GM21576 (cell line): ENCODE results near the gene ZNF367.
"Not testable (repeated sequence)": the region's sequence is repeated elsewhere in the genome, so short reads cannot be mapped to it uniquely, and the experiment has no call there.

ENCODE experiments used
- ATAC-seq: cut with Tn5 transposase; IDR thresholded peaks from one replicate; pipeline ENCODE4 v1.9.1; 2021; ENCODE audit warnings: mild to moderate bottlenecking, moderate library complexity; ENCODE audit not compliant: unreplicated experiment

ZNF367 gene

DNA sequence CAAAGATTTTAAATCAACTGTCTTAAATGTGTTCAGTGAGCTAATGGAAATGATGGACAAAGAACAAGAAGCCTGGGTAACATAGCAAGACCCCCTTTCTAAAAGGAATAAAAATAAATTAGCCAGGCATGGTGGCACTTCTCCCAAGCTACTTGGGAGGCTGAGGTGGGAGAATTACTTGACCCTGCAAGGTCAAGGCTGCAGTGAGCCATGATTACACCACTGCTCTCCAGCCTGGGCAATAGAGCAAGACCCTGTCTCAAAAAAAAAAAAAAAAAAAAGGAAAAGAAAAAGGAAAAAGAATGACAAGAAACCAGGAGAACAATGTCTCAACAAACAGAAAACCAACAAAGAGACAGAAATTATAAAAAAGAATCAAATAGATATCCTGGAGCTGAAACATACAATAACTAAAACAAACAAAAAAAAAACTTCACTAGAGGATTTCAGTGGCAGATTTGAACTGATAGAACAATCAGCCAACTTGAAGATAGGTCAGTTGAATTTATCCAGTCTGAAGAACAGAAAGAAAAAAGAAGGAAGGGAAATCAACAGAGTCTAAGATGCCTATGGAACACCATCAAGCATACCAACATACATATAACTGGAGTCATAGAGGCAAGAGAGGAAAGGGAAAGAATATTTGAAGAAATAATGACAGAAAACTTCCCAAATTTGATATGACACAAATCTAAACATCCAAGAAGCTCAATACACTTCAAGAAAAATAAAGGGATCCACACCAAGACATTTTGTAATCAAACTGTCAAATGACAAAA is 17.8 kb downstream of the ZNF367 start:
- ATAC-seq, result no peak

DNA sequence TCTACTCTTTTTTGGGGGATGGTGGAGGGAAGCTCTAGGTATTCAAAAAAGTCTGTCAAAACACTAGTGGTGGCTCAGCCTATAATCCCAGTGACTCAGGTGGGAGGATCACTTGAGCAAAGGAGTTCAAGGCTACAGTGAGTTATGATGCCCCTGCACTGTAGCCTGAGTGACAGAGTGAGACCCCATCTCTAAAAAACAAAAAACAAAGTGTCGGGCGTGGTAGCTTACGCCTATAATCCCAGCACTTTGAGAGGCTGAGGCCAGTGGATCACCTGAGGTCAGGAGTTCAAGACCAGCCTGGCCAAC is 18.9 kb downstream of the ZNF367 start:
- no peak for ATAC-seq

DNA sequence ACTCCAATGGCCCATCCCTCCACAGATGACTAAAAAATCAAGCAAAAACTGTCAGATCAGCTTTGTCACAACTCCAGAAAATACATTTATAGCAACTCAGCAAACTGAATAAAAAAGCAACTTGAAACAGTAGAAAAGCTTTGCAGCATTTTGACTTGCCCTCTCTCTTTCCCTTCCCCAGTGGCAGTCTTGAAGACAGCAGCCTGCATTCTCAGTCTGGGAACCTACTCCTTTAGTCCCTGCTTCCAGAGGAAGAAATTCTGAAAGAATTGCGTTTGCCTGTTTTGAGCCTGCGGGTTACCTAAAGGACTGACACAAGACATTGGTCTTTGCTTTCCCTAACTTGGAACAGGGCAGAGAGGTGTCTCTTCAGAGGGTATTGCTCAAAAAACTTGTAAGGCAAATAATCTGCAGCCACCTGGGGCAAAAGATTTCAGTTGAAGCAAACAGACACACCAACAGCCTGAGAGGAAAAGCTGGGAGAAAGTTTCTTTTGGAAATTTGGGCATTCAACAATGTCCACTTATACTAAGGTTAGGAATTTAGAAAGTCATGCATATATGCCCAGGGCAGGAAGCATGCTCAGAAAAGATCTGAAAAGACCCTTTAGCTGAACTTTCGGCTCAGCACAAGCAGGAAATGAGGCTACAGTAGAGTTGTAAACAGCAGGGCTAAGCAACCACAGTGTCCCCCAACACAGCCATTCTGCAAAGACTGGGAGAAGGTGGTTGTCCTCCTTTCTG is 19.4 kb downstream of the ZNF367 start:
- ATAC-seq, result peak; percentile 75

DNA sequence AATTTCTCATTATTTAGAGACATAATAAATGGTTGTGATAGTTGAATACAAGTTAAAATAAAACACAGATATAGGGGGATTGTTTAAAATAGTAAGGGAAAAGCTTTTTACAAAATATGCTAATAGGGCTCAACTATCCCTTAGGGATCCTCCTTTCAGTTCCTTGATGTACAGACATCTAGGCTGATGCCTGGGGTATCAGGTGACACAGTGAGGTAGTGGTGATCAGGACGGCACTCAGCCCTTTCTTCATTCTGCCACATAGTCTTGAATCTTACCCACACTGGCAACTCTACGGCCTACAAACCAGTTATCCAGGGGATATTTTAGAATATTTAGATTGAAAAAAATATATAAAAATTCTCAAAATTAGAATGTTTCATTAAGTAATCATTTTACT is 22.2 kb downstream of the ZNF367 start:
- ATAC-seq, result no peak

DNA sequence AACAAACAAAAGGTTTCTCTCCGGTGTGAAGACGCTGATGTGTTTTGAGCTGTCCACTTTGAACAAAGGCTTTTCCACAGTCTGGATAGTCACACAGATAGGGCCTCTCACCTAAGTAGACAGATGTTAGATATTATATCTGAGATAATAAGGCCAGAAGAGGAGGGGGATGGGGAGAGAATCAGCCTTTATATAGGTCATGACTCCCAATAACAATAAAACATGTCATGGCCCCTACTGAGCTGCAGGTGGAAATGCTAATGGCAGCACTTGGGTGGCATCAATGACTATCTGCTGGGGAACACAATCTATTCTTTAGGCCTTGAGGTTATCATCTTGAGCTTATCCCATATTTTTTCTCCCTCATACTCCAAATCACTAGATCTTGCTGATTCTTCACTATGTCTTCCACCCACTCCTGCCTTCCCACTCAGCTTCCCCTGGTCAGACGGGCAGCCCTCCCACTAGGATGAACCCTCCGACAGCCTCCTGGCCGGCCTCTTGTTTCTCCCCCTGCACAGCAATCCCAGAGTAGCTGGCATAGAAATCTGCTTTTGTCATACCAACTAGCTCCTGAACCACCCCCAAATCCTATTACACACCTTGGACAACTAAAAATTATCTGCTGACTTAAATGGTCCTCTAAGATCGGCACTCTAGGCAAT is 23.2 kb downstream of the ZNF367 start:
- no peak for ATAC-seq

DNA sequence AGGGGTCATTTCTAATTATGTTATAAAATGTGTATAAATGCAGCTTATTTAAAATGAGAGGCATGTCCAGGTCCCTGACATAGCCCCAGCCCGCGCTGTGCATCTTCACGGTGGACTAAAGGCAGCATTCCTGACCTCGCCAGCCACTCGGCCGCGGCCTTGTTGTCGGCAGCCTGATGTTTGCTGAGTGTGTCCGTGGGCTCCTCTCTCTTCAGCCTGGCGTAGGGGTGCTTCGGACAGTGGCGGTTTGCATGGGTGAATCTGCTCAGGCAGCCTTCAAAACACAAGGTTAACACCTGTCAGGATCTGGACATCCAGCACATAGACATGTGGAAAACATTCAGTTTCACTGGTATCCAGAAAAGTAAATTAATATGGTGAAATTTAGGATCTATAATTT is 25.9 kb downstream of the ZNF367 start:
- no peak for ATAC-seq

DNA sequence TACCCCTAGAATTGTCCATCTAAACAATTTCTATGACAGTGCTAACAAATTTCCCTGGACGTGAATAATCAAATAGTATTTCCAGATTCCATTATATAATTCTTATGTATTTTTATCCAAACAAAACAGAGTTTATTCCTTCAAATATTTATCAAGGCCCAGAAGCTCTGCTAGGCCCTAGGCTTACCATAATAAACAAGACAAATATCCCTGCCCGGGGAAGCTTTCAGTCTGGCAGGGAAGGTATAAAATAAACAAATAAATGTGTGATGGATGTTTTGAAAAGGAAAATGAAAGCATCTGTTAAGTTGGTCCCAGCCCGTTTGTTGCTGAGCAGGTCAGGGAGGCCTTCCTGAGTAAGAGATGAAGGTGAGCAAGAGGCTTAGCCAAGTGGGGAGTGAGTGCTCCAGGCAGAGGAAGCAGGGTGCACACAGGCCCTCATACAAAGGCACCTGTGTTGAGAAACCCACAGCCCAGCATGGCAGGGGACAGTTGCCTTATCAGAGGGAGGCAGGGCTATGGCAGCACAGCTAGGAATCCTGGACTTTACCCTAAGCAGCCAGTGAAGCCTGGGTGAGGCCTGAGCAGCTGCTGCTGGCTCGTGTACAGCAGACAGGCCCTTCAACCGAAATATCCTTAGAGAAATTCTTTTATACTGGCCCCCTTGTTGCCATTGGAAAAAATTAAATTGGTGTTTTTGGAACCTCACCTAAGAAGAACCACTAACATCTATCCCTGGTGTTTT is 27.0 kb downstream of the ZNF367 start:
- ATAC-seq, result no peak

DNA sequence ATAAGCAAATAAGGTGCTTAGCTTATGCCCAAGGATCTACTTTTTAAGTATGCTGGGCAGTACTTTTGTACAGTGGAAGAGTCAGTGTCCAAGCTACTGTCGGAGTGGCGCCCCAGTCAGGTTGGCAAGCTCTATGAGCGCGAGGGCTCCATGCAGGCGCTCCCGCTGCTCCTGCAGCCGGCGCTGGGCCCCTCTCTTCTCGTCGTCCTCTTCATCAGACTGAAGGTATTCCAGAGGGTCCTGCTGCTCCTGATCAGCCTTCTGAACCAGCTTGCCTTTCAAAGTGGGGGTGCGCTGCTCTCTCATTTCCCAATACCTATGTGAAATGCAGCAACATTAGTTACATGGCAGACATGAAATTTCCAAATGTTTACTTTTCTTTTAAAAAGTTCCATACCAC is 30.0 kb downstream of the ZNF367 start:
- ATAC-seq, result no peak

DNA sequence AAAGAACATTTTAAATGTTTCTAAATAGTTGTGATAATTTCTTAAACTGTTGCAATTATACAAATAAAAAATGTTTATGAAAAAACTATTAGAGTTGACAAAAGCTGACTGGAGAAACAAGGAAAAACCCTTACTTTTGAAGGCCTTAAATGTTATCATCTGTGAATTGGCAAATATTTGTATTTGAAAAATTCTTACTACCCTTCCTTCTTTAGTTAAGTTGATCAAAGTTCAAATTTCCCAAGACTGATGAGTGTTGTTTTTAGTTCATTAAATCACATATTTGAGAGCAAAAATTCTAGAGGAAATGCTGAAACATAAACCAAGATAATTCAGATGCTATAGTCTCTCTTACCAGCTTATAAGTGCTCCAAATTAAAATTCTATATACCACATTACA is 32.0 kb downstream of the ZNF367 start:
- no peak for ATAC-seq

DNA sequence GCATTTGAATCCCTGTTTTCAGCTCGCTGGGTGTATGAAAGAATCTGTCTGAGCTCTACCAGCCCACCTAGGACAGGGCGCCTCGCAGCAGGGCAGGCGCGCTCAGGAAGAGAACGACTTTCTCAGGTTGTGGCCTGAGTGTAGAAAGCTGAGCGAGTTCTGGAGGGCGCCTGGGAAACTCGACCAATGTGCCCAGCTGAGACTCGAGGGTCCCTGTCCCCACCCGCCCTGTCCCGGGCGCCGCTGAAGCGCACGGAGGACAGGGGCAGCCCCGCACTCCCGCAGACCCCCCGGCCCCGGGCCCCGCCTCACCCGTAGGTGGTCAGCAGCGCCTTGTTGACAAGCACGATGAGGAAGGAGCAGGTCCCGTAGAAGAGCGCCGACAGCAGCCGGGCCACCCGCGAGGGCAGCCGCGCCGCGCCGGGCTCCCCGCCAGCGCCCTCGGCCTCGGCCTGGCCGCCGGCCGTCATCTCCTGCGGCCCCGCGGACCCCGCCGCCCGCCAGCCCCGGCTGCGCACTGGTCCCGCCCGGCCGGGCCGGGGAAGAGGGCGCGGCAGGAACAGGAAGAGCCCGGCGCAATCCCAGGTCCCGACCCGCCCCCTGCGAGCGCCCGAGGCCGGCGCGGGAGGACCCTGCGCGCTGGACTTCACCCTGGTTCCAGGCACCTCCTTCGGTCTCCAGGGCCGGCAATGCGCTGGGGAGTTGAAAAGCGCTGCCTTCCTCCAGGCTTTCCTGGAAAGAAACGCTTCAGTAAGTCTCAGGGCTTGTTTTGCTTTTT is 34.8 kb downstream of the ZNF367 start, which contains the start of gene SLC35D2:
Gene SLC35D2 (minus strand): TSS at position 547 of the 778 bp plus-strand sequence. CDS start 77 bp downstream, at position 470.
- no peak for ATAC-seq

DNA sequence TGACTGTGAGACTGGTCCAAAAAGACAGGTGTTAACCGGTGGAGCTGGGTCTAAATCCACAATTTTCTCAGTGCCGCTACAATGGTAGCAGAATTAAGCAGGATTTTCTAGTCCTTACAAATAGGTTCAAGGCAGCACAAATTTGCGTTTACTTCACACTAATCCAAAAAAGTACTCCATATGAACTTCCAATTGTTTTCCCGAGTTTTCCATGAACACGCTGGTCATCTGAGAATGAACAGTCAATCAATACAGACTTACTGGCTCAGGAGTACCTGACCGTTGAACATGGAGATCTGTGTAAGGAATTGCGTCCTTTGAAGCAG is 35.4 kb downstream of the ZNF367 start:
- ATAC-seq, result no peak

DNA sequence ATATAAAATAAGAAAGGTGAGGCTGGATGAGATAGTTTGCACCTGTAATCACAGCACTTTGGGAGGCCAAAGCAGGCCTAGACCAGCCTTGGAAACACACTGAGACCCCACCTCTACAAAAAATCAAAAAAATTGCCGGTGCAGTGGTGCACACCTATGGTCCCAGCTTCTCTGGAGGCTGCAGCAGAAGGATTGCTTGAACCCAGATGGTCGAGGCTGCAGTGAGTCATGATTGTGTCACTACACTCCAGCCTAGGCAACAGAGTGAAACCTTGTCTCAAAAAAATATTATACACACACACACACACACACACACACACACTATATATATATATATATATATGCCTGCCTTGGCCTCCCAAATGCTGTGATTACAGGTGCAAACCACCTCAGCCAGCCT is 36.0 kb downstream of the ZNF367 start:
- ATAC-seq, result no peak

DNA sequence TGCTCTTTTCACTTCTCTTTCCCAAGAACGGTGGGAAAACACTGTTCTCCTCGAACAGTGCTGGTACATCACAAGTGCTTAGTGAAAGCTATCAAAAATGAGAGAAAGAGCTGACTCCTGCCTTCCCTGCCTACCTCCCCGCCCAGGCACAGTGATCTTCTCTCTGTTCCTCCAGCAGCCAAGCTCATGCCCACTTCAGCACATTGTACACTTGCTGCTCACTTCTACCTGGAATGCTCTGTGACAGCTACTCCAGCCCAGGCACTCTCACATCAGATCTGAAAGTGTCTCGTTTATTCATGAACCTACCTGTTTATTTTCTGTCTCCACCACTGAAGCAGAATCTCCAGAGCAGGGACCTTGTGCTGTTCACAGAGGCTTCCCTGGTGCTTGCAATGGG is 36.5 kb downstream of the ZNF367 start:
- no peak for ATAC-seq

DNA sequence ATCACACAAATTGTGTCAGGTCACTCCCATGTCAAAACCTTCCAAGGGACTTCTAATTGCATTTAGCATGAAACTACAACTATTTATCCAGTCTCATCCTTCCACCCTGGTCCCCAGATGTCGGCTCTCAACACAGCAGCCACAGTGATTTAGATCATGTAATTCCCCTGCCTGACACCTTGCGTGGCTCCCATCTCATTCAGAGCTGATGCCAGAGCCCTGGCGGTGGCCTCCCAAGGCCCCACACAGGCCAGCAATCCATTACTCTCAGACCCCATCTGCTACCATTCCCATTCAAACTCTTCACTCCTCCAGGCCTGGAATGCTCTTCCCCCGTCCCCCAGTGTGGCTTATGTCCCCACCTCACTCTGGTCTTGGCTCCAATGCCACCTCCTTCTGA is 37.0 kb downstream of the ZNF367 start:
- ATAC-seq, result no peak

DNA sequence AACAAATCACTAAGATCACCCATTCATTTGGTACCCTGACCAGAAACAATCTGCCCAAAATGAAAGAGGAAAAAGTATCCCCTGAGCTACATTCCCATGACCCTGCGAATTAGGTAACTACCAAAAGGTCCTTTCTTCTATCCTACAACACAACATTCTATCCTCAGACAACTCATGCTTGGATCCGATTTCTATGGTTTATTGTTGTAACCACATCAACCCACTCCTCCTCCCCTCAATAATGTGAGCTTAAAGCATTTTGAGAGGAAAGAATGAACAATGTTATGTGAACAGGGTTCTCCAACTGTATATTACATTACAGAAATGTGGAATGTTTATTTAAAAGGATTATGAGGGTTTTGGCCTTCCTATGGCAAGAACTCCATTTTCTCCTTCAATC is 38.7 kb downstream of the ZNF367 start:
- no peak for ATAC-seq

DNA sequence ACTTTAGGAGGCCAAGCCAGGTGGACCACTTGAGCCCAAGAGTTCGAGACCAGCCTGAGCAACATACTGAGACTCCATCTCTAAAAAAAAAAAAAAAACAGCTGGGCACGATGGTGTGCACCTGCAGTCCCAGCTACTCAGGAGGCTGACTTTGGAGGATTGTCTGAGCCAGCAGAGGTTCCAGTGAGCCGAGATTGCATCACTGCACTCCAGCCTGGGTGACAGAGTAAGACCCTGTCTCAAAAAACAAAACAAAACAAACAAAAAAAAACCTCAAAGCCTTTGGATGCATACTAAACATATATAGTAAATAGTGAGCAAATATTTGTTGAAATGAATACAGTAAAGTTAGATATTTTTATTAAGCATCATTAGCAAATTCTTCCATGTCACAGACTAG is 40.0 kb downstream of the ZNF367 start:
- ATAC-seq, result no peak

DNA sequence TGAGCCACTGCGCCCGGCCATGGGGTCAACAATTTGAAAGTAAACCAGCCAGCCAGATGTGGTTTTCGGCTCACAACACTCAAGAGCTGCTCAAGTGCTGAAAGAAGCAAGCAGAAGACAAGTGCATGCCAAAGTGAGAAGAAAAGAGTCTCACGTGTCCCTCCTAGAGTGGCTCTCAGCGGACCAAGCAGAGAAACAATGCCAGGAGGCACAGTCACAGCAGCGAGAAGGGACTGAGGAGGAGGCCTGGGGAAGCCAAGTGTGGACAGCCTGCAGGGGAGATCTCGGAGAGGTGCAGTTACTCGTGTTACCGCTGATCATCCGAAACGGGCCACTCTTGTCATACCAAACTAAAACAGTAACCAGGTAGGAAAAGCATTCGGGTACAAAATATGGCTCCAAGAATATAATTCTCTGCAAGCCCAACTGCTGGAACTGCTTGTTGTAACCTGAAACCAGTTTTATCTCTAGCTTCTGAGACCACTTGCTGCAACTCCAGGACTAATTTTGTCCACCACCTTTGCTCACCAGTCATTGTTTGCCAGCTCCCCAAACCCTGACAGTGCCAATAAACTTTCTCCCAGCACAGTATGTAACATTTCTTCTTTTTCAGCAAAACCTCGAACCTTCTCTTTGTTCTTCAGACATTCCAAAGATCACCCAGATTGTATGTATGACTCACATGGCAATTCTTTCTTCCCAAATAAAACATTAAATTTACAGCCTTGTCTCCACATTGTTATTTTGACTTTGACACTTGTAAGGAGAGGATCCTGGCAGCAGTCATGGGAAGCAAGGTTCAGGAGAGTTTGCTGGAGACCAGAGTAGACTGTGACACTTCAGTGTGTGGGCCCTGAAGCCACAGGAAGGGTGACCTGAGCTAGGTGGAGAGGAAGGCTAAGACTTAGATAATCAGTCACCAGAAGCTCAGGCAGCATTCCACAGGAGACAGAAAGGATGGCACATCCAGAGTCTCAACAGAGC is 41.0 kb downstream of the ZNF367 start:
- ATAC-seq, result no peak

DNA sequence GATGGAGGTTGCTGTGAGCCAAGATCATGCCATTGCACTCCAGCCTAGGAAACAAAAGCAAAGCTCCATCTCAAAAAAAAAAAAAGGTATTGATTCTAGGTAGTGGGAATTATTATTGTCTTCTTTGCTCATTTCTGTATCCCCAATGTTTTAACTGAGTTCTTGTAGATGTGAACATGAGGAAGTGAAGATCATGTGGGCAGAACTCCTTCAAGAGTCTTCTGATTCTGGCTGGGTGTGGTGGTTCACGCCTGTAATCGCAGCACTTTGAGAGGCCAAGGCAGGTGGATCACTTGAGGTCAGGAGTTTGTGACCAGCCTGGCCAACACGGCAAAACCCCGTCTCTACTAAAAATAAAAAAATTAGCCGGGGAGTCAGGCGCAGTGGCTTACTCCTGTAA is 42.7 kb downstream of the ZNF367 start:
- not testable (repeated sequence) for ATAC-seq

DNA sequence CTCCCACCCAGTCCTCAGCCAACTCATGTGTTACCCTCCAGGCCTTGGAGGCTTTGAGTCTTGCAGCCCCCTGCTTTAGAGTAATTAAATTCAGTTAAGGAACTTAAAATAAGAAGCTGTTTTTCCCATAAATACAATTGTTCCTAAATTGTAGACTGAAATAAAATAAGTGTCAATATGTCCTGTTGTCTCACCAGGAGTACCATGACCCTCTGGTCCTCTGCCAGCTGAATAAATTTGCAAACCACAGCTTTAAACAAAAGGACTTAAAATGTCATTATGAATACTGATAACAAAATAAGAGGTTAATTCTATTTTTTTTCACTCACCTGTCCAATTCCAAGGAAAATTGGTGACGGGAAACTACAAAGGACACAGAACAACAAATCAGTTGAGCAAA is 50.2 kb downstream of the ZNF367 start:
- ATAC-seq, result no peak
